K562 treated with DMSO at 1 percent for 4 hours (cell line): Measurements from ENCODE around the gene MRPL47. TPM values are rescaled to one million over a fixed set of nuclear protein-coding genes. Genes with fewer than 3 reads are reported as not detected.

ENCODE experiments used
- total RNA-seq: library from RNA; unstranded; fragments of 300-600 nt; gene quantifications from 2 replicates; pipeline ENCODE4 v1.2.3, GENCODE V29; 2022; ENCODE audit not compliant: insufficient read depth

Gene MRPL47
- total RNA-seq, result 34.8 and 40.7 TPM in 2 replicates

GRCh38 chr3:179604321-179605078 lies at the start of gene MRPL47, which contains the start of gene NDUFB5:
MRPL47 (minus strand) TSS chr3:179604638; CDS start chr3:179604624, 14 bp downstream.
NDUFB5 (plus strand) TSS chr3:179604794; CDS start chr3:179604816, 22 bp downstream.

GRCh38 chr3:179652447-179653095 lies 48.1 kb upstream of the MRPL47 start, which contains the start of gene USP13:
USP13 (plus strand) TSS chr3:179653040; CDS start chr3:179653226, 186 bp downstream.

GRCh38 chr3:179562591-179563270 lies 41.7 kb downstream of the MRPL47 start, which contains the start of gene ACTL6A:
ACTL6A (plus strand) TSS chr3:179562926; CDS start chr3:179563093, 167 bp downstream.

Other genes starting within 250 kb of the MRPL47 start
- 4.7 and 6.0 TPM in 2 replicates for gene GNB4, start 153.2 kb downstream of the MRPL47 start, total RNA-seq
- gene ACTL6A, start 41.7 kb downstream of the MRPL47 start, total RNA-seq, result 55.8 and 63.9 TPM in 2 replicates
- 94.8 and 109 TPM in 2 replicates for gene NDUFB5, start 156 bp upstream of the MRPL47 start, total RNA-seq
- gene USP13, start 48.4 kb upstream of the MRPL47 start, total RNA-seq, result 0.06 and 0.13 TPM in 2 replicates